ENCODE data around the gene PDX1.

The PDX1 gene

DNA sequence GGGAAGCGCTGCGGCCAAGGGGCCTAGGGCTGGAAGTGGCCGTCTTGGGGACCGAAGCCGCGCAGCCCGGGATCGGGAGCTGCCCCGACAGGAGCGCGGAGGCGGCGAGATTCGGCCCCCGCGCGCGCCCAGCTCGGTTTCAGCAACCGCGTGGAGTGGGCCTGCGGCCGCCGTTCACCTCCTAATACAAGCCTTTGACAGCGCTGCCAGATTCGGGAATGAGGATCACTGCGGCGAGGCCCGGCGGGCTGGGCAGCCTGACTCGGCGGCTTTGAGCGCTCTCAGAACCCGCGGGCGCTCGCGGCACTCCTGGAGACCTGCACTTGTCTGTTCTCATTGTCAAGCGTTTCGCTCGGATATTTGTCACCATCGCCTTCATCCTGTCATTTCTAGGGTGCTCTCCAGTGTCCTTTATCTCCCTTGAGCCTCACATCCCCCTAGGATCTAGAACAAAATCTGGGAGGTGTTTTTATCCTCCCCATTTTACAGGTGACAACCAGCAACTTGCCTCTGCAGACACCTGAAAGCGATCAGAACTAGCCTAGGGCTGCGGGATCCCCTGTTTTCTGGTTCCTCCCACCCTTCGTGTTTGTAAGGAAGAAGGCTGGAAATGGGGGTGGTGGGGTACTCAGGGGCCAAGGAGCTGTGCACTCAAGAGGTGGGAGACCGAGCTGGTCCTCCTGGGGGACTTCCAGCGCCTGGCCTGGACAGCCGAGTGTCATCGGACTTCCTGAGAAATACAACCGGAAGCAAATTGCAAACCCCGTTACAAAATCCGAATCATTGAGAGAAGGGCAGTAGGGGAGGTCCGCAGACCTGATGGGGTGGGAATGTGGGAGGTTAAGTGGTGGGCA is 50.8 kb downstream of the PDX1 start:
- DNase-seq (ENCODE audit: low read depth) = no peak

DNA sequence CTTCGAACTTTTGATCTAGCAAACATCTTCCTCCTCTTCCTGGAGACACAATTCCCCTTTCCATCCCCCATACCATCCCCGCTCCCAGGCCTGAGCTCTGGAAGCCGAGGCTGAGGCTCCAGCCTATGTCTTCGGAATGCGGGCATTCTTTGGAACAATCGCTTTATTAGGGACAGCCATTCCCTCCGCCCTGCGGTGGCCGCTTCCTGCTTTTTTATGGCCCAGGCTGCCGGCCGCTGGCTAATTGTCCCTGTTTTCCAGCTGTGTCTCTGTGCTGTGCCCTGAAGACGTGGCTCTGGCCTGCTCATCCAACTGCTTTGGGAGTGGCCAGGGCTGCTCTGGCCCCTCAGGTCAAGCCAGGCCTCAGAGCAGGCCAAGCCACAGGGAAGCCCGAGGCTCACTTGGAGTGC is 51.4 kb downstream of the PDX1 start:
- DNase-seq (ENCODE audit: low read depth) = no peak

DNA sequence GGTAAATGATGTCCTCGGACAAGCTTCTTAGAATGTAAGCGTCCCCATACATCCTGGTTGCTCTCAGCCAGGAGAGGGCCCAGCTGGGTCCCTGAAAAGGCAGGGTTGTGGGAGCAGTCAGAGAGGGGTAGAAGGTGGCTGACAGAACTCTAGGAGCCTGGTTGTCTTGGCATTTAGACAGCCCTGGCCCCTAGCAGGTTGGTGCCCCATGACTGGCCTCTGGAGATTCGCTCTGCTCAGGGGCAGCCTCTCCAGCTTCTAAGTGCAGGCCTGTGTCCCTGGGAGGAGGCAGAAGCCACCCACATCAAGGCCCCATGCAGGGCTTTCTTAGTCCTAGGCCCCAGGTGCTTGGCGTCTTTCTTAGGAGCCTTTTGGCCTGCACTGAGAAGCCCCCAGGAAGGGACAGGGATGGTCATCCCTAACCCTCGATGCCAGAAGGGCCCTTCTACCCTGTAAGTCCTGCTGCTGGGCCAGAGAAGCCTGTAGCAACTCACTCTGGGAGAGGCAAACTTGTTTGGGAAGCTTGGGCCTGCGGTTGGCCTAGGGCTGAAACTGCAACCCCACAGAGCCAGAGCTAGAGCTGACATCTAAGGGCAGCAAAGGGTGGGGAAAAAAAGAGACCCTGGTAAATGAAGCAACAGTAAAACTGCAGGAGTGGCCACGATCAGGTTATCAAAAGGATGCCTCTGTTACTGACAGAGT is 52.1 kb downstream of the PDX1 start:
- no peak for DNase-seq (ENCODE audit: low read depth)

DNA sequence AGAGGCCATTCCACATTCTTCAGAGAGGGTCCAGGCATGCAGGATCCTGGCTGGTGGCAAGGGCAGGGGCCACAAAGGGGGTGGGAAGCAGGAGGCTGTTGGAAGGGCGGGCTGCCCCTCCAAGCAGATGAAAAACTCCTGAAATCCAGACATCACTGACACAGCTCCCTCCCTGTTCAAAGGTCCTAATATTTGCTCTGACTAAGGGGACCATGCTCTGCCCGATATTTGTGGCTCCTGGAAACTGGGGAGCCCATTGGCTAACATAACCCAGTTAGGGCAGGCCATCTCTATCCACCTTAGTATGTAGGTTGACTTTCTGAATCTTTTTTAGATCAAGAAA is 52.6 kb downstream of the PDX1 start:
- DNase-seq (ENCODE audit: low read depth) = no peak

DNA sequence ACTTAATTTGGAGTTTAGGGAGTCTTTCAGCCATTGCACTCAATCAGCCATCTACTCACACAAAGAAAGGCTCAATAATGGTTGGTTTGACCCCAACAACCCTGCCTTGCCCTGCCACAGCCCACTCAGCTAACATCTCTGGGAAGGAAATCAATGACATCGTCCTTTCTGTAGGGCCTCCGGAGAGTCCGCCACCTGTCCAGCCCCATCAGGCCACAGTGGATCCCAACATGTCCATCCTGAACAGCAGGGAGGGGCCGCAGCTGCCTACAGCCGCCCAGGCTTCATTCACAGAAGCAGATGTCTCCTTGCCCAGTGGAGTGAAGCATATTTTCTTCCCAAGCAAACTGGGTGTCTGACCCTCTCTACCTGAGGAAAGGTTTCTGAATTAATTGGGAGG is 53.5 kb downstream of the PDX1 start:
- no peak for DNase-seq (ENCODE audit: low read depth)

DNA sequence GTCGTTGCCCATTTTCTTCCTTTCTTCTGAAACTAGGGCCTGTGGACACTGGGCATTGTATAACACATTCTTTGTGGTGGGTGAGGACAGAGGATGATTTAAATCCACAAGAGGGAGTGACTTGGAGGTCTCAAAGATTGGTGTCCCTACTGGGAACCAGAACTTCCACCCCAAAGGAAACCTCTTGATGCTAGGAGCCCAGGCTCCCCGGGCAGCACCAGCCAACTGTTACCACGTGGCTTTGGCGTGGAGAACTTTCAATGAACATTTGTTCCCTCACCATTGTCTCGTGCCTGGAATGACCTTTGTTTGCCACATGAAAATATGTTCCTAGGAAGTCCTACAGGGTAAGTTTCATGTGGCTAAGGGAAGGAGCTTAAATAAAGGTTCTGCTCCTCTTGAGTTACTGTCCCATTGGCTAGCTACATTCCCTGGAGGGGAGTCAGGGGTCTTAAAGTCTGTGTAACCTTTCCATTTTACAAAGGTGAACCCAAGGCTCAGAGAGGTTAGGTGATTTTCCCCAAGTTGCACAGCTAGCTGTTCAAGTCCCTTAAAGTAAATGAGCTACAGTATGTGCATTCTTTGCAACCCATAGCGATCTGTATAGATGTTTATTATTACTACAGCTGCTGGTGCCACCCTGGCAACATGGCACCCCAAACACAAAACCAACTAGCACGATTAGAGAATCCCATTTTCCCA is 54.3 kb downstream of the PDX1 start:
- DNase-seq (ENCODE audit: low read depth) = no peak
